Measurements from ENCODE around the gene HNRNPLL.
"Not testable (repeated sequence)": the region's sequence is repeated elsewhere in the genome, so short reads cannot be mapped to it uniquely, and the experiment has no call there.

Gene HNRNPLL

GRCh38 chr2:38549071-38549704 lies 53.5 kb downstream of the HNRNPLL start:
- DNase-seq, result no peak

- DNase-seq, result no peak
These were observed 54.9 kb downstream of the HNRNPLL start for GRCh38 chr2:38547791-38548190.

GRCh38 chr2:38546585-38546984 lies 56.1 kb downstream of the HNRNPLL start:
- DNase-seq, result no peak

- DNase-seq, result no peak
These were observed 56.7 kb downstream of the HNRNPLL start for GRCh38 chr2:38546064-38546463.

- DNase-seq, result peak; percentile 18
These were observed 60.5 kb downstream of the HNRNPLL start for GRCh38 chr2:38542248-38542631.

- DNase-seq, result no peak
These were observed 62.0 kb downstream of the HNRNPLL start for GRCh38 chr2:38540580-38541286.

GRCh38 chr2:38539086-38539485 lies 63.6 kb downstream of the HNRNPLL start:
- DNase-seq, result no peak

GRCh38 chr2:38537937-38538525 lies 64.7 kb downstream of the HNRNPLL start:
- no peak for DNase-seq

GRCh38 chr2:38537296-38537695 lies 65.4 kb downstream of the HNRNPLL start:
- DNase-seq, result not testable (repeated sequence)

GRCh38 chr2:38535744-38536506 lies 66.8 kb downstream of the HNRNPLL start:
- peak; percentile 87 for DNase-seq

- no peak for DNase-seq
These were observed 67.4 kb downstream of the HNRNPLL start for GRCh38 chr2:38535404-38535743.

- no peak for DNase-seq
These were observed 67.9 kb downstream of the HNRNPLL start for GRCh38 chr2:38534746-38535403.

GRCh38 chr2:38533757-38534545 lies 68.8 kb downstream of the HNRNPLL start:
- DNase-seq, result no peak

- no peak for DNase-seq
These were observed 69.5 kb downstream of the HNRNPLL start for GRCh38 chr2:38533180-38533579.

- DNase-seq, result no peak
These were observed 70.4 kb downstream of the HNRNPLL start for GRCh38 chr2:38532366-38532765.

GRCh38 chr2:38529208-38529607 lies 73.5 kb downstream of the HNRNPLL start:
- DNase-seq, result no peak

GRCh38 chr2:38528534-38528933 lies 74.2 kb downstream of the HNRNPLL start:
- DNase-seq, result no peak

GRCh38 chr2:38528008-38528442 lies 74.7 kb downstream of the HNRNPLL start:
- peak; percentile 74 for DNase-seq

- DNase-seq, result no peak
These were observed 75.3 kb downstream of the HNRNPLL start for GRCh38 chr2:38527338-38528007.

GRCh38 chr2:38526195-38526594 lies 76.5 kb downstream of the HNRNPLL start:
- DNase-seq, result no peak

GRCh38 chr2:38524580-38524979 lies 78.1 kb downstream of the HNRNPLL start:
- no peak for DNase-seq
